GM12864 (cell line): ENCODE data around the gene ZFAND3.

Experiments
- DNase-seq: peaks from one replicate; pipeline ENCODE4 v3.0.0-alpha.2; 2011; ENCODE audit warnings: low read depth
- H3K4me3 ChIP-seq: 2 replicates; pipeline ENCODE4 v1.5.1; 2011; ENCODE audit warnings: mild to moderate bottlenecking, low read depth, low read length, control low read depth
- CTCF ChIP-seq: IDR thresholded peaks from 2 replicates; pipeline ENCODE4 v1.5.1; 2011; ENCODE audit warnings: low read depth, mild to moderate bottlenecking, moderate library complexity, low read length, control low read depth, inconsistent platforms; ENCODE audit errors: missing control alignments

Gene ZFAND3

GRCh38 chr6:37798436-37799262 is 20.9 kb upstream of the ZFAND3 start:
- no peak for DNase-seq
- TF ChIP-seq CTCF: no peak
- no peak overlapping the region for H3K4me3 ChIP-seq

- no peak for TF ChIP-seq CTCF
- no peak overlapping the region for H3K4me3 ChIP-seq
- no peak for DNase-seq
These were observed 20.3 kb upstream of the ZFAND3 start for GRCh38 chr6:37799263-37799644.

- no peak for DNase-seq
- H3K4me3 ChIP-seq: no peak overlapping the region
- no peak for TF ChIP-seq CTCF
These were observed 18.6 kb upstream of the ZFAND3 start for GRCh38 chr6:37800703-37801604.

- DNase-seq: no peak
- no peak for TF ChIP-seq CTCF
These were observed 18.0 kb upstream of the ZFAND3 start for GRCh38 chr6:37801605-37801940.

GRCh38 chr6:37802810-37803209 is 16.7 kb upstream of the ZFAND3 start:
- DNase-seq: no peak
- TF ChIP-seq CTCF: no peak
- H3K4me3 ChIP-seq: no peak overlapping the region

More at GRCh38 chr6:37801605-37801940, 18.0 kb upstream of the ZFAND3 start:
- no peak overlapping the region for H3K4me3 ChIP-seq

GRCh38 chr6:37804586-37804985 is 14.9 kb upstream of the ZFAND3 start:
- no peak for DNase-seq
- no peak for TF ChIP-seq CTCF
- no peak overlapping the region for H3K4me3 ChIP-seq

- DNase-seq: no peak
- no peak for TF ChIP-seq CTCF
- H3K4me3 ChIP-seq: no peak overlapping the region
These were observed 13.3 kb upstream of the ZFAND3 start for GRCh38 chr6:37806213-37806612.
